Astrocyte of the cerebellum (primary cell): Measurements from ENCODE around the gene ADAMTSL3.
"Not testable (repeated sequence)": the region's sequence is repeated elsewhere in the genome, so short reads cannot be mapped to it uniquely, and the experiment has no call there.

ENCODE experiments used
- DNase-seq: peaks from one replicate; pipeline ENCODE4 v3.0.0-alpha.2; 2011; ENCODE audit warnings: low read depth
- H3K4me3 ChIP-seq: 2 replicates; pipeline ENCODE4 v1.5.1; 2011; ENCODE audit warnings: mild to moderate bottlenecking, low read depth, low read length, moderate library complexity
- in situ Hi-C: cut with HindIII; loops from 2 replicates; pipeline ENCODE4 v1.10.0; 2017; ENCODE audit warnings: low sequenced_read_pairs
- TF ChIP-seq, protein P1 (sequence below): IDR thresholded peaks from 2 replicates; pipeline ENCODE4 v1.5.1; 2012; ENCODE audit warnings: low read length, low read depth, moderate library complexity, mild to moderate bottlenecking; ENCODE audit errors: missing control alignments

Gene ADAMTSL3

DNA sequence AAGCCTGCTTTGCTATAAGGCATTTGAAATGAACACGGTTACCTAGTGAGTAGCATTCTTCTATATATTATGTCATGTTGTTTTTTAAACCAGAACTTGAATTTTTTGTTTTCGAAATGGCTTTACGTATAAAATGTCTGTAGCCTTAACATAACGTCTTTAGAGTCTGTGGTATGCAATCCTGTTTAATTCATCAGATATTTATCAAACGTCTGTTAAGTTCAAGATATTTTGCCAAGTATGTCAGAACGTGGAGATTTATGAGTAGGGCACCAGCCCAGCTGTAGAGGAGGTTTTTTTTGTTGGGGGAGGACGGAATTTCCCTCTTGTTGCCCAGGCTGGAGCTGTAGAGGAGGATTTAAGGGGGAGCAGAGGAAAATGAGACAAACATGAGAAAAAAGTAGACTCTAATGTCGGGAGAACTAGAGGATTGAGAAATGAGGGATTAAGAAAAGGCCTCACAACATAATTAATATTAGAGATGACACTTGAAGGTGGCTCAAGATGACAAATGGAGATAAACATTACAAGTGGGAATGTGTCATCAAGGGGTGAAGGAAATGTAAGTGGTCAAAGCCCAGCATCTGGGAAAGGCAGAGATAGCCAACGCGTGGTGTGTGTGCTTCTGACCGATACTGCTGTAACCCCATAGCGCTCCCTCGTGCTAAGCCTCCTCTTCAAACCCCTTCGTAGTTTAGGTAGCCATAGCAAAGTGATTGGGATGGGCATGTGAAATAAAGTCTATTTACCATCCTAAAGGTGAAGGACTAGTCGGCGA is 427.7 kb downstream of the ADAMTSL3 start:
- no peak for DNase-seq
- in situ Hi-C loops: no loop called here
- H3K4me3 ChIP-seq: no peak overlapping the region
- TF ChIP-seq, protein P1, sequence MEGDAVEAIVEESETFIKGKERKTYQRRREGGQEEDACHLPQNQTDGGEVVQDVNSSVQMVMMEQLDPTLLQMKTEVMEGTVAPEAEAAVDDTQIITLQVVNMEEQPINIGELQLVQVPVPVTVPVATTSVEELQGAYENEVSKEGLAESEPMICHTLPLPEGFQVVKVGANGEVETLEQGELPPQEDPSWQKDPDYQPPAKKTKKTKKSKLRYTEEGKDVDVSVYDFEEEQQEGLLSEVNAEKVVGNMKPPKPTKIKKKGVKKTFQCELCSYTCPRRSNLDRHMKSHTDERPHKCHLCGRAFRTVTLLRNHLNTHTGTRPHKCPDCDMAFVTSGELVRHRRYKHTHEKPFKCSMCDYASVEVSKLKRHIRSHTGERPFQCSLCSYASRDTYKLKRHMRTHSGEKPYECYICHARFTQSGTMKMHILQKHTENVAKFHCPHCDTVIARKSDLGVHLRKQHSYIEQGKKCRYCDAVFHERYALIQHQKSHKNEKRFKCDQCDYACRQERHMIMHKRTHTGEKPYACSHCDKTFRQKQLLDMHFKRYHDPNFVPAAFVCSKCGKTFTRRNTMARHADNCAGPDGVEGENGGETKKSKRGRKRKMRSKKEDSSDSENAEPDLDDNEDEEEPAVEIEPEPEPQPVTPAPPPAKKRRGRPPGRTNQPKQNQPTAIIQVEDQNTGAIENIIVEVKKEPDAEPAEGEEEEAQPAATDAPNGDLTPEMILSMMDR: no peak

DNA sequence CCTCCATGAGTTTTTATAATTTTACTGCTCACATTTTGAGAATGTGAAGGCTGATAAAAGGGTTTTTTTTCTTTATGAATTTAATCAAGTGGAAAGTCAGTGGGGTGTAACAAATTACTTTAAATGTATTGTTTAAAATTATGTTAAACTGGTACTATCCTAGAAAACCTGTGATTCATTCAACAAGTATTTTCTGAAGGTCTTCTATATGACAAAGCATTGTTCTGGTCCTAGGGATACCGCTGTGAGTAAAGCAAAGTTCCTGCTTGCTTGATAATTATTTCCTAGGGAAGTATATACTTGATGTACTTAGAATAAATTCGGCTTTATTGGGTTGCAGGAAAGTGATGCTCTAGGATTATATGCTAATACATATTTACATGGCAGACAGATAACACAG is 428.8 kb downstream of the ADAMTSL3 start:
- TF ChIP-seq, protein P1: no peak
- DNase-seq: peak; percentile 16
- in situ Hi-C loops: no loop called here

DNA sequence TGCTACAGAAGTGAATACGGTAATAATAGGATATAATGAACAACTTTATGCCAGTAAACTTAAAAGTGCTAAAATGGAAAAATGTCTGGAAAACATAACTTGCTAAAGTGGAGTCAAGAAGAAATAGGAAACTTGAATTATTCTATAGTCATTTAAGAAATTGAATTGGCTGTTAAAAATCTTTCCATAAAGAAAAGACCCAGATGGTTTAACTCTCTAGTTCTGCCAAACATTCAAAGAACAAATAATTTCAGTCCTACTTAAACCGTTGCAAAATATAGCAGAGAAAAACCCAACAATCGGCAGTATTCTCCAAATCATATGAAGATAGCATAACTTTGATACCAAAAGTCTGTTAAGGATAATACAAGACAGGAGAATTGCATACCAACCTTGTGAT is 432.1 kb downstream of the ADAMTSL3 start:
- in situ Hi-C loops, H3K4me3 ChIP-seq, DNase-seq: not testable (repeated sequence)

More for the DNA sequence above, 428.8 kb downstream of the ADAMTSL3 start:
- H3K4me3 ChIP-seq: no peak overlapping the region
